ENCODE results near the gene ARHGAP10. TPM values are rescaled to one million over a fixed set of nuclear protein-coding genes. Genes with fewer than 3 reads are reported as not detected.

Gene ARHGAP10
- total RNA-seq, 4 donors from 2014 or later: 26.5 to 117 (median 29.7) TPM

DNA sequence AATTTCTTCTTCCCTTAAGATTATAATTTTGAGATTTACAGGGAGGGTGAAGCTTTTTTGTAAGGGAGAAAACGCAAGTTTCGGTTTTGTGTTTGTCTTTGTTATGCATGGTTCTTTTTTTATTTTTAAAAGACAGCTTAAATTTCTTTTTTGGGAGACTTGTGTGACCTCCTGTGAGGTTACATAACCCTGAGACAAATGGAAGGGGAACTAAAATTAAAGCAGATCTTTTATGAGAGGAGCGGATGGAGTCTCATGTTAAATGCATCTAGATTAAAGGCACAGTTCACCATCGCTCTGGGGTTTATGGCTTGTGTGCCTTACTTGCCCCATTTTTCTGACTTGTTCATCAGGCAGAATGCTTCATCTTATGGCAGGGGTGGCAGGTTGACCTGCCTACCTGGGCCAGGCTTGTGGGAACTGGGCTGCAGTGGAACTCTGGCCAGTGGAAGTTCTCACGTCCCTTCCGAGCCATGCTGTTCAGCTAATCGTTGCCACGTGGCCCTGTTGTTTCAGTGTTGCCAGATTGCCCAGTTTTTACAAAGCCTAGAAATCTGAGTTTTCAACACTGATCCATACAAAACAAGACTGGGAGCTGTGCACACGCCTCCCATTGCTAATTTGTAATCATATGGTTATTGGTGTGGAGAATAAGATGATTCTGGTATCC is 291.8 kb downstream of the ARHGAP10 start:
- WGBS, 2 donors: 83 to 90% methylated on average over 9 of the region's 9 CpGs
- intact Hi-C loops (cut with DNase I): no loop called here
- no peak for DNase-seq
- Histone ChIP-seq H3K36me3 (peaks cover 0 to 20% (median 0%) of the 10 kb centered on the region in 3 donors), H3K27me3 (no peaks in the 10 kb centered on the region), H3K4me3 (no peak overlapping the region), H3K27ac (no peak overlapping the region), H3K9me3 (no peaks in the 10 kb centered on the region), H3K4me1 (peaks cover 0 to 23% (median 0%) of the 10 kb centered on the region in 3 donors)
- no peak for TF ChIP-seq POLR2A (IDR thresholded peaks at IDR 0.05)
- TF ChIP-seq, protein P1, sequence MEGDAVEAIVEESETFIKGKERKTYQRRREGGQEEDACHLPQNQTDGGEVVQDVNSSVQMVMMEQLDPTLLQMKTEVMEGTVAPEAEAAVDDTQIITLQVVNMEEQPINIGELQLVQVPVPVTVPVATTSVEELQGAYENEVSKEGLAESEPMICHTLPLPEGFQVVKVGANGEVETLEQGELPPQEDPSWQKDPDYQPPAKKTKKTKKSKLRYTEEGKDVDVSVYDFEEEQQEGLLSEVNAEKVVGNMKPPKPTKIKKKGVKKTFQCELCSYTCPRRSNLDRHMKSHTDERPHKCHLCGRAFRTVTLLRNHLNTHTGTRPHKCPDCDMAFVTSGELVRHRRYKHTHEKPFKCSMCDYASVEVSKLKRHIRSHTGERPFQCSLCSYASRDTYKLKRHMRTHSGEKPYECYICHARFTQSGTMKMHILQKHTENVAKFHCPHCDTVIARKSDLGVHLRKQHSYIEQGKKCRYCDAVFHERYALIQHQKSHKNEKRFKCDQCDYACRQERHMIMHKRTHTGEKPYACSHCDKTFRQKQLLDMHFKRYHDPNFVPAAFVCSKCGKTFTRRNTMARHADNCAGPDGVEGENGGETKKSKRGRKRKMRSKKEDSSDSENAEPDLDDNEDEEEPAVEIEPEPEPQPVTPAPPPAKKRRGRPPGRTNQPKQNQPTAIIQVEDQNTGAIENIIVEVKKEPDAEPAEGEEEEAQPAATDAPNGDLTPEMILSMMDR (IDR thresholded peaks at IDR 0.05): no peak

DNA sequence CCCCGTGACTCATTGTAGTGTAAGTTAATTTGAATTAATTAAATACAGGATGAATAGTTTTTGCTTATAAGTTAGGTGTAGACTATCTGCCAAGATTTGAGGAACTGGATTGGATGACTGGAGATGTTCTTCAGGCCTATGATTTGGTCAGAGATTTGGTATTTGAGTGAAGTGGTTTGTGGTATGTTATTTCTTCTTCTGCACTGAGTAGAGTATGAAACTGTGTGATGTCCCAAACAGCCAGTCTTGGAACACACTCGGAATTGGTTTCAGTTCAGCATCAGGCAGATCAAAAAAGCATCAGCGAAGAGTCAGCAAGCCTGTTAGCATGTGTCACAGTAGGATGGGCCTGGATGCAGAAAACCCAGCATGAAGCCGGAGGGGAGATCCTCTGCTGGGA is 294.1 kb downstream of the ARHGAP10 start:
- Histone ChIP-seq H3K27ac (no peak overlapping the region), H3K4me1 (peaks cover 0 to 24% (median 0%) of the 10 kb centered on the region in 3 donors), H3K36me3 (peaks cover 0 to 20% (median 0%) of the 10 kb centered on the region in 3 donors), H3K9me3 (no peaks in the 10 kb centered on the region), H3K27me3 (no peaks in the 10 kb centered on the region), H3K4me3 (no peak overlapping the region)
- TF ChIP-seq, protein P1 (IDR thresholded peaks at IDR 0.05): no peak
- TF ChIP-seq POLR2A (IDR thresholded peaks at IDR 0.05): no peak
- 69 to 77% methylated on average over 3 to 4 of the region's 4 CpGs for WGBS, 2 donors
- intact Hi-C loops (cut with DNase I): no loop called here
- DNase-seq: no peak

DNA sequence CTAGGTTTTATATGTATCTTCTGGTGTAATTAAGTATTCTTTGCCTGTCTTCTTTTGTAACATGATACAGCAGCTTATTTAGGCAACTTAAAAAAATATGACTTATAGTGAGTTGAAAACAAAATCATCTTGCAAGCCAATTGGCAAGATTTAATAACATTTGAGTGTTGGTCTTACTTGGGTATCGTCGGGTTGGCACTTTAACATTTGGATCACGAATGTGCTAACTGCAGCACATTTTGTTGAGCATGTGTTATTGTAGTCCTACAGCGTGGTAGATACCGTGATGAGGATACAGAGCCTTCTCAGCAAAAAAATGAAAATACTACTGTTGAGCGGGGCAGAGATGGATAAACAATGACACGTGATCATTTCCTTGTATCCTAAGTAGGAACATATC is 295.3 kb downstream of the ARHGAP10 start:
- no peaks in the 10 kb centered on the region for H3K9me3 ChIP-seq
- H3K4me3 ChIP-seq: no peak overlapping the region
- no peak for DNase-seq
- WGBS, 2 donors: 85 to 89% methylated on average over 7 of the region's 7 CpGs
- intact Hi-C loops (cut with DNase I): no loop called here
- H3K27ac ChIP-seq: no peak overlapping the region
- TF ChIP-seq POLR2A (IDR thresholded peaks at IDR 0.05): no peak
- TF ChIP-seq, protein P1 (IDR thresholded peaks at IDR 0.05): no peak
- peaks cover 0 to 14% (median 0%) of the 10 kb centered on the region in 3 donors for H3K4me1 ChIP-seq
- peaks cover 0 to 20% (median 0%) of the 10 kb centered on the region in 3 donors for H3K36me3 ChIP-seq
- no peaks in the 10 kb centered on the region for H3K27me3 ChIP-seq

DNA sequence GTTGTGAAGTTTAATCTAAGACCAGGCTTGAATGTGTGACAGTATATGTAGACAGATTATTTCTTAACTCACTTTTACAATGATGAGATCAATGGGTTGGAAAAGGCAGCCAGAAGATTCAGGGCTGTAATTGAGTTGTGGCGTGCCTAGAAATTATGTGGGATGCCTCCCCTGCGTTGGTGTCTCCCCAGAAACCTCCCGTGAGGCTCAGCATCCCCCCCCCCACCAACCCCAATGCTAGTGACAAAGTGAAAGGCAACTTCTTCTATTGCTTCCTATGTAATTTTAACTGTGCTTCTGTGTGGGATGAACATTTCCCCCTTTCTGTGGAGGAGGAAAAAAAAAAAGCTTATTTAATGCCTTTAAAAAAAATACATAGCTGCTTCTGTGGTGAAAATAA is 297.9 kb downstream of the ARHGAP10 start:
- no peak overlapping the region for H3K27ac ChIP-seq
- intact Hi-C loops (cut with DNase I): no loop called here
- 74 to 87% methylated on average over 3 of the region's 3 CpGs for WGBS, 2 donors
- peaks cover 0 to 13% (median 0%) of the 10 kb centered on the region in 3 donors for H3K4me1 ChIP-seq
- H3K27me3 ChIP-seq: no peaks in the 10 kb centered on the region
- H3K36me3 ChIP-seq: peaks cover 0 to 2% (median 0%) of the 10 kb centered on the region in 3 donors
- no peak overlapping the region for H3K4me3 ChIP-seq
- no peaks in the 10 kb centered on the region for H3K9me3 ChIP-seq
- no peak for TF ChIP-seq POLR2A (IDR thresholded peaks at IDR 0.05)
- TF ChIP-seq, protein P1 (IDR thresholded peaks at IDR 0.05): no peak
- DNase-seq: no peak

DNA sequence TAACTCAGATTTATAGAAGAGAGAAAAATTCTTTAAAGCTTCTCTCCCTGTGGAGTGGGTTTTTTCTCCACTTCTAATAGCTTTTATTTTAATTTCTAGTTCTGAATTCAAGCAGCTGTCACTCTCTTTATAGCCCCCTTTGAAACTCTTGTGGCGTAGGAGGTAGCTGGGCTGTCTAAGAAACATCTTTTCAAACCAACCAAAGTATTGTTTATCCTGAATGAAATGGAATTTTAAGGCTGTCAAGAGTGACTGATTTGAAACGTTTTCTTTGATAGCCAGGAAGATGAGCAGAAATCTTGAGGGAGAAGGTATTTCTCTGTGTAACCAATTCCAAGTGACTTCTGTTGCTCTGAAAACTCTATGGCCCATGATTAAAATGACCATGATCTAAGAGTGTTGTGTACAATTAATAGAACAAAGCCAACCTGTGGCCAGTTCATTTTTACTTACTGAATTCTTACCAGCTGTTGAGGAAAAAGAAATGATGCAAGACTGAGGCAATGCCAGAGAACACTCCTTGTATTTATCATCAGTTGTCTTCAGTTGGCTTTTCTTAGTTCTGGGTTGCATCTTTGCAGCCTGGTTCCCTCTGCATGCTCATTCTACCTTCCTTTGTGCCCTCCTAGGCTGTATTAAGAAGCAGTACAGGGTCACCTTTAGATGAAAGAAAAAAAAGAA is 298.4 kb downstream of the ARHGAP10 start:
- TF ChIP-seq POLR2A (IDR thresholded peaks at IDR 0.05): no peak
- TF ChIP-seq, protein P1 (IDR thresholded peaks at IDR 0.05): no peak
- intact Hi-C loops (cut with DNase I): no loop called here
- H3K4me3 ChIP-seq: no peak overlapping the region
- DNase-seq: no peak
- no peaks in the 10 kb centered on the region for H3K36me3 ChIP-seq
- H3K27ac ChIP-seq: no peak overlapping the region
- no peaks in the 10 kb centered on the region for H3K27me3 ChIP-seq
- no peaks in the 10 kb centered on the region for H3K9me3 ChIP-seq
- 68 to 82% methylated on average over 2 of the region's 2 CpGs for WGBS, 2 donors
- peaks cover 0 to 16% (median 0%) of the 10 kb centered on the region in 3 donors for H3K4me1 ChIP-seq

Measured in esophagus squamous epithelium (tissue), 5 donors.